A673 (cell line): ENCODE data around the gene CTNNA1. TPM values are rescaled to one million over a fixed set of nuclear protein-coding genes. Genes with fewer than 3 reads are reported as not detected.

Experiments used
- BruUV-seq: library from RNA; stranded (reverse); fragments of 400-500 nt; replicated peaks from 2 replicates; lab custom pipeline; 2021; lab: Mats Ljungman, UMichigan
- CTCF ChIA-PET: fragments of 300-600 bp; sonication (Branson Sonifier 250); formaldehyde crosslinking; loops from one replicate; lab custom pipeline; 2022; ENCODE audit warnings: antibody characterized with exemption; lab: Charles Lee
- POLR2A ChIA-PET: fragments of 300-600 bp; sonication (Branson Sonifier 250); formaldehyde crosslinking; loops from one replicate; lab custom pipeline; 2022; ENCODE audit warnings: antibody characterized with exemption; ENCODE audit not compliant: low non-redundant PET; lab: Charles Lee
- DNase-seq: peaks from one replicate; pipeline ENCODE4 v3.0.0-alpha.2; 2015; ENCODE audit warnings: low spot score
- H3K27ac ChIP-seq: fragments of 200-600 bp; sonication (generic); 2 replicates; pipeline ENCODE4 v1.5.1; 2016; ENCODE audit warnings: mixed run types, low read depth, mild to moderate bottlenecking, mixed read lengths, antibody characterized with exemption, low read length; ENCODE audit not compliant: poor library complexity, severe bottlenecking
- H3K27me3 ChIP-seq: fragments of 200-600 bp; sonication (generic); replicated peaks from 2 replicates; pipeline ENCODE4 v1.6.1; 2017; ENCODE audit warnings: mixed run types, low read depth, mild to moderate bottlenecking, mixed read lengths, antibody characterized with exemption, low read length; ENCODE audit not compliant: insufficient read depth, poor library complexity
- H3K36me3 ChIP-seq: fragments of 200-600 bp; sonication (generic); 2 replicates; pipeline ENCODE4 v1.6.1; 2016; ENCODE audit warnings: mixed run types, mild to moderate bottlenecking, mixed read lengths, antibody characterized with exemption, low read length; ENCODE audit not compliant: insufficient read depth, poor library complexity, severe bottlenecking
- H3K4me1 ChIP-seq: fragments of 200-600 bp; sonication (generic); 2 replicates; pipeline ENCODE4 v1.6.1; 2017; ENCODE audit warnings: mixed run types, mild to moderate bottlenecking, mixed read lengths, antibody characterized with exemption, low read length; ENCODE audit not compliant: insufficient read depth, poor library complexity, severe bottlenecking
- H3K4me3 ChIP-seq: fragments of 200-600 bp; sonication (generic); 2 replicates; pipeline ENCODE4 v1.5.1; 2016; ENCODE audit warnings: low read depth, mixed run types, mild to moderate bottlenecking, mixed read lengths, low read length; ENCODE audit not compliant: poor library complexity, severe bottlenecking
- H3K9me3 ChIP-seq: fragments of 200-600 bp; sonication (generic); 2 replicates; pipeline ENCODE4 v1.6.1; 2016; ENCODE audit warnings: mixed run types, low read depth, mild to moderate bottlenecking, mixed read lengths, antibody characterized with exemption, low read length; ENCODE audit not compliant: poor library complexity, severe bottlenecking
- CTCF ChIP-seq: fragments of 300-800, 200-600 bp; sonication (generic); conservative IDR thresholded peaks from 2 replicates; pipeline ENCODE4 v1.5.1; 2017; ENCODE audit warnings: low read depth, mild to moderate bottlenecking, antibody characterized with exemption, low read length, moderate library complexity, mixed read lengths
- EZH2 ChIP-seq: fragments of 200-600 bp; sonication (generic); IDR thresholded peaks from 2 replicates; pipeline ENCODE4 v1.6.1; 2017; ENCODE audit warnings: borderline replicate concordance, low read depth, mild to moderate bottlenecking, mixed read lengths, antibody characterized with exemption, low read length; ENCODE audit not compliant: poor library complexity, severe bottlenecking
- intact Hi-C: fragments of 100-400 bp; cut with micrococcal nuclease; formaldehyde crosslinking; loops from one replicate; pipeline ENCODE4 v1.10.0; 2022; ENCODE audit not compliant: unreplicated experiment
- total RNA-seq: library from RNA; stranded (reverse); gene quantifications from 2 replicates; pipeline ENCODE4 v1.2.3, GENCODE V29; 2021

The CTNNA1 gene
- total RNA-seq, 1 experiment from 2014 or later: 249 TPM

DNA sequence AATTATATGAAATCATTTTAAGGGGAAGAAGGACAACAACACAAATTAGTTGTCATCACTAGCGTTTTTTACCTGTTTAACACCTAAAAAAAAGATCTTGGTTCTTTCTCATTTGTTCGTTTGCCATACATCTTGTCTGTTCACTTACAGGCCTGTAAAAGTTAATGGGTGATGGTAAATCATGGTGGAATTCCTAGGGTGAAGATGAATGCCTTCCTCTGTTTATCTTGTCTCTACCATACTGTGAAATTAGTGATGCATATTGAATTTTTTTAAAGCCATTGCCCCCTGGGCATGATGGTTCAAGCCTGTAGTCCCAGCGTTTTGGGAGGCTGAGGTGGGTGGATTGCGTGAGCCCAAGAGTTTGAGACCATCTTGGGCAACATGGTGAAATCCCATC lies 75.3 kb downstream of the CTNNA1 start:
- no peak for DNase-seq
- Histone ChIP-seq H3K36me3 (peaks cover 4% of the 10 kb centered on the region), H3K27me3 (no peaks in the 10 kb centered on the region), H3K4me1 (peaks cover 4% of the 10 kb centered on the region), H3K4me3 (no peak overlapping the region), H3K9me3 (no peaks in the 10 kb centered on the region), H3K27ac (no peak overlapping the region)
- intact Hi-C loops: loop anchor here (10.0 kb wide), 1 partner anchor 436 kb away; no protein-coding TSS in a partner anchor
- TF ChIP-seq EZH2 (no peak), CTCF (no peak)
- ChIA-PET POLR2A (no interaction called here), CTCF (no interaction called here)
- no TSS peak for BruUV-seq

DNA sequence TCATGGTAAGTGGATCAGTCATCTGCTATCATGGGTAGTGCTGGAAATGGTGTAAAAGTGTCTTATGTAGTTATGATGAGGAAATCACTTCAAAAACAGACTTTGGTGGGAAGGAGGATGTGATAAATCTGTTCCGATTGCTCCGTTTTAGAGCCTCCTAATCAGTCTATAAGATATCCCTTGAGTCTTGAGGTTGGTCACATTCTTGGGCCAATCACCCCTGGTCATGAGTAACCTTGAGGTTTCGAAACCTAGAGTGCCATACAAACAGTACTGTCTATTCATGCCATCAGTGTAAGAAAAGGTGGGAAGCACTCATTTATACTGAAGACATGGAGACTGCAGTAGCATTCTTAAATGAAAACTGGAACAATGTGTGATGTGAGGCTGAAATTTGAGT lies 76.1 kb downstream of the CTNNA1 start:
- ChIA-PET POLR2A (no interaction called here), CTCF (no interaction called here)
- TF ChIP-seq EZH2 (no peak), CTCF (no peak)
- Histone ChIP-seq H3K4me1 (peaks cover 4% of the 10 kb centered on the region), H3K36me3 (peaks cover 4% of the 10 kb centered on the region), H3K27me3 (no peaks in the 10 kb centered on the region), H3K27ac (no peak overlapping the region), H3K9me3 (no peaks in the 10 kb centered on the region), H3K4me3 (no peak overlapping the region)
- intact Hi-C loops: loop anchor here (10.0 kb wide), 1 partner anchor 435 kb away; no protein-coding TSS in a partner anchor
- no peak for DNase-seq
- no TSS peak for BruUV-seq

- POLR2A ChIA-PET: no interaction called here
- intact Hi-C loops: no loop called here
- no TSS peak for BruUV-seq
- TF ChIP-seq CTCF (no peak), EZH2 (no peak)
- no peaks in the 10 kb centered on the region for H3K4me1 ChIP-seq
- no peak overlapping the region for H3K4me3 ChIP-seq
- CTCF ChIA-PET: no interaction called here
- no peaks in the 10 kb centered on the region for H3K9me3 ChIP-seq
- no peak overlapping the region for H3K27ac ChIP-seq
- H3K27me3 ChIP-seq: no peaks in the 10 kb centered on the region
- DNase-seq: no peak
- H3K36me3 ChIP-seq: no peaks in the 10 kb centered on the region
Observed at GRCh38 chr5:138831703-138832102, 78.5 kb downstream of the CTNNA1 start.
